Glomerular visceral epithelial cell (primary cell): ENCODE results near the gene MCTS1.
"Not testable (repeated sequence)": the region's sequence is repeated elsewhere in the genome, so short reads cannot be mapped to it uniquely, and the experiment has no call there.

Experiments used
- DNase-seq: peaks from one replicate; pipeline ENCODE4 v3.0.0-alpha.2; 2016; ENCODE audit errors: extremely low spot score

MCTS1 gene

DNA sequence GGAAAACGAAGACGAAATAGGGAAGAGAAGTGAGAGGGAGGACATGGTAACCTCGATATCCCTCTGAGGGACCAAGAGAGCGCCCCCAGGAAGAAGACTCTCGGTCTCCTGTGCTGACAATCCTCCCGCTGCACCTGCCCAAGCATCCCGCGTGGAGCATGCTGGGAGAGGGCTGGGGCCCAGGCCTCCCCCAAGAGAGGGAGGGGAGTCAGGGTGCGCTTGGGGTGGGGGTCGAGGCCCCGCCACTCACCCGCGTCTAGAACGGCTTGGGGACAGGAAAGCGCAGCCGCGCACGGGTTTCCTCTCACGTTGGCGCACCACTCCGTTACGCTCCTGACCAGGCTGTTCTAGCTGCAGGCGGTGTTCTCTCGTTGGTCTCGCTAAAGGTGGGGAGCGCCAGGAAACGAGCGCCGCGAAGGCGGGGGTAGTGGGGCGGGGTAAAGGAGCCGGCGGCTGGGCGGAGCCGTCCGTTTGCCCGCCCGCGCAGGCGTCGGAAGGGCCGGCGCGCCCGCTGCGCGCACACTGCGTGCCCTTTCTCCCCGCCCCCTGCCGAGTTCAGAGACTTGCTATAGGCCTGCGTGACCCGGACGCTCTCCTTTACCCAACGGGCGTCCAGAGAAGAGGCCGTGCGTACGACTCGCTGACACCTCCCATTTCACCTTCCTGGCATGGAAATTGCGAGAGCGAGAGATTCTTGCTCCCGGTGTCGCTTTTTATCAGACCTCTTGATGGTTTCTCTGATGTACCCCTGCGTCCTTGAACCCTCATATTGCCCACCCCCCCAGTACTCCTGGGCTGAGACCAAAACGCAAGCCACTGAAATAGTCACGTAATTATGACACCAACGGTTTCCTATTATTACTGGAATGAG is 26.0 kb downstream of the MCTS1 start, which contains the start of gene C1GALT1C1:
TSS of gene C1GALT1C1 (minus strand) at position 388 of the 871 bp plus-strand sequence. CDS start 2,888 bp downstream, outside the sequence.
- DNase-seq = peak; percentile 93

GRCh38 chrX:120638619-120639018 is 34.7 kb downstream of the MCTS1 start:
- DNase-seq = no peak

GRCh38 chrX:120642871-120643270 is 39.0 kb downstream of the MCTS1 start:
- no peak for DNase-seq

GRCh38 chrX:120647127-120647526 is 43.2 kb downstream of the MCTS1 start:
- peak; percentile 11 for DNase-seq

- DNase-seq = not testable (repeated sequence)
These were observed 48.4 kb downstream of the MCTS1 start for GRCh38 chrX:120652256-120652655.

DNA sequence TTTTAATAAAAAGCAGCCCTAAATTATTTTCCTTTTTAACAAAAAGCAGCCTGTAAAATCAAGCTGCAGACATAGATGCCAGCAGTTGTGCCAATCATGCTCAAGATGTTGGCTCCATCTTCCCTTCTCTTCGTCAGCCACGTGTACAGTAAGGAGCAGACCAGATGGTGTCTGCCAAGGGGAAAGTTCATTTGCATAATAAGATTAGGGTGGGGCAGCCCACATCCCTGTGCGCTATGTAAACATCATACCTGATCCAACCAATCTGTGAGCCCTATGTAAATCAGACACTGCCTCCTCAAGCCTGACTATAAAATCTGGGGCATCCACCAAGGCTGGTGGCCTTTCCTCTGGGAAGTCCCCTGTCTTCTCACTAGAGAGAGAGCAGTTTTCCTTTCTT is 49.1 kb downstream of the MCTS1 start:
- DNase-seq = no peak

- DNase-seq = no peak
These were observed 56.7 kb downstream of the MCTS1 start for GRCh38 chrX:120660637-120661036.
